Measurements from ENCODE around the gene PCDHGA8. TPM values are rescaled to one million over a fixed set of nuclear protein-coding genes. Genes with fewer than 3 reads are reported as not detected.
"Not testable (repeated sequence)": the region's sequence is repeated elsewhere in the genome, so short reads cannot be mapped to it uniquely, and the experiment has no call there.

PCDHGA8 gene
- total RNA-seq, 1 experiment from 2014 or later = 0.32 TPM

- not testable (repeated sequence) for H3K4me3 ChIP-seq; H3K27me3 ChIP-seq (replicated peaks); DNase-seq (ENCODE audit: low read depth in 1 of 2, low spot score in 2 of 2); H3K36me3 ChIP-seq; H3K27ac ChIP-seq; H3K4me1 ChIP-seq (replicated peaks)
- H3K9me3 ChIP-seq (replicated peaks) = peaks cover 14% of the 10 kb centered on the region
These were observed 15.5 kb downstream of the PCDHGA8 start, which contains the start of gene PCDHGB6 for GRCh38 chr5:141407790-141408505. Gene PCDHGB6, plus strand, starts transcription at chr5:141408021. Its CDS starts 182 bp downstream, at chr5:141408203.

GRCh38 chr5:141409598-141410306 lies 17.3 kb downstream of the PCDHGA8 start:
- no peak overlapping the region for H3K27ac ChIP-seq
- no peak for DNase-seq (ENCODE audit: low read depth in 1 of 2, low spot score in 2 of 2)
- H3K27me3 ChIP-seq (replicated peaks) = no peaks in the 10 kb centered on the region
- no peaks in the 10 kb centered on the region for H3K4me1 ChIP-seq (replicated peaks)
- H3K36me3 ChIP-seq = no peaks in the 10 kb centered on the region
- peaks cover 17% of the 10 kb centered on the region for H3K9me3 ChIP-seq (replicated peaks)
- no peak overlapping the region for H3K4me3 ChIP-seq

GRCh38 chr5:141411575-141411974 lies 19.1 kb downstream of the PCDHGA8 start:
- H3K27me3 ChIP-seq (replicated peaks) = no peaks in the 10 kb centered on the region
- peak in 1 of 2 experiments; percentile 9 for DNase-seq (ENCODE audit: low read depth in 1 of 2, low spot score in 2 of 2)
- no peak overlapping the region for H3K27ac ChIP-seq
- no peaks in the 10 kb centered on the region for H3K36me3 ChIP-seq
- no peak overlapping the region for H3K4me3 ChIP-seq
- peaks cover 17% of the 10 kb centered on the region for H3K9me3 ChIP-seq (replicated peaks)
- no peaks in the 10 kb centered on the region for H3K4me1 ChIP-seq (replicated peaks)

GRCh38 chr5:141412854-141413539 lies 20.6 kb downstream of the PCDHGA8 start, which contains the start of gene PCDHGA10:
Gene PCDHGA10, plus strand, starts transcription at chr5:141412987. Its CDS starts 189 bp downstream, at chr5:141413176.
- peak in 1 of 2 experiments; percentile 37 for DNase-seq (ENCODE audit: low read depth in 1 of 2, low spot score in 2 of 2)
- peaks cover 14% of the 10 kb centered on the region for H3K9me3 ChIP-seq (replicated peaks)
- no peak within 1 kb of the TSS for H3K27ac ChIP-seq
- H3K36me3 ChIP-seq = no peaks in the 10 kb centered on the region
- H3K4me3 ChIP-seq = 0 out of 2 replicates have a peak within 1 kb of the TSS, but pooled peaks have one; percentile 4
- H3K4me1 ChIP-seq (replicated peaks) = no peaks in the 10 kb centered on the region
- no peaks in the 10 kb centered on the region for H3K27me3 ChIP-seq (replicated peaks)

DNA sequence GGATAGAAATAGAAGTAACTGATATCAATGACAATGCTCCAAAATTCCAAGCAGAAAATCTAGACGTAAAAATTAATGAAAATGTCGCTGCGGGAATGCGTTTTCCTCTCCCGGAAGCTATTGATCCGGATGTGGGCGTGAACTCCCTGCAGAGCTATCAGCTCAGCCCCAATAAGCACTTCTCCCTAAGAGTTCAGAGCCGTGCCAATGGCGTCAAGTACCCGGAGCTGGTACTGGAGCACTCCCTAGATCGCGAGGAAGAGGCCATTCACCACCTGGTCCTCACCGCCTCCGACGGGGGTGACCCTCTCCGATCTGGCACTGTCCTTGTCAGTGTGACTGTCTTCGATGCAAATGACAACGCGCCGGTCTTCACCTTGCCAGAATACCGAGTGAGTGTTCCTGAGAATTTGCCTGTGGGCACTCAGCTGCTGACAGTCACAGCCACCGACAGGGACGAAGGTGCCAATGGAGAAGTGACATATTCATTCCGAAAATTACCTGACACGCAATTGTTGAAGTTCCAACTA lies 21.2 kb downstream of the PCDHGA8 start:
- no peak for DNase-seq (ENCODE audit: low read depth in 1 of 2, low spot score in 2 of 2)
- Histone ChIP-seq H3K27ac (no peak overlapping the region), H3K9me3 (replicated peaks) (peaks cover 20% of the 10 kb centered on the region), H3K27me3 (replicated peaks) (no peaks in the 10 kb centered on the region), H3K4me3 (no peak overlapping the region), H3K36me3 (no peaks in the 10 kb centered on the region), H3K4me1 (replicated peaks) (no peaks in the 10 kb centered on the region)

DNA sequence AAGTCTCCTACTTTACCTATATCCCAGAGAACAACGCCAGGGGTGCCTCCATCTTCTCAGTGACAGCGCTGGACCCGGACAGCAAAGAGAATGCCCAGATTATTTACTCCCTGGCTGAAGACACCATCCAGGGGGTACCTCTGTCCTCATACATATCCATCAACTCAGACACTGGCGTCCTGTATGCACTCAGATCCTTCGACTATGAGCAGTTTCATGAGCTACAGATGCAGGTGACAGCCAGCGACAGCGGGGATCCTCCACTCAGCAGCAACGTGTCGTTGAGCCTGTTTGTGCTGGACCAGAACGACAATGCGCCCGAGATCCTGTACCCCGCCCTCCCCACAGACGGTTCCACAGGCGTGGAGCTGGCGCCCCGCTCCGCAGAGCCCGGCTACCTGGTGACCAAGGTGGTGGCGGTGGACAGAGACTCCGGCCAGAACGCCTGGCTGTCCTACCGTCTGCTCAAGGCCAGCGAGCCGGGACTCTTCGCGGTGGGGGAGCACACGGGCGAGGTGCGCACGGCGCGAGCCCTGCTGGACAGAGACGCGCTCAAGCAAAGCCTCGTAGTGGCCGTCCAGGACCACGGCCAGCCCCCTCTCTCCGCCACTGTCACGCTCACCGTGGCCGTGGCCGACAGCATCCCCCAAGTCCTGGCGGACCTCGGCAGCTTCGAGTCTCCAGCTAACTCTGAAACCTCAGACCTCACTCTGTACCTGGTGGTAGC lies 22.3 kb downstream of the PCDHGA8 start:
- not testable (repeated sequence) for DNase-seq (ENCODE audit: low read depth in 1 of 2, low spot score in 2 of 2); H3K27ac ChIP-seq; H3K4me1 ChIP-seq (replicated peaks); H3K36me3 ChIP-seq; H3K4me3 ChIP-seq; H3K27me3 ChIP-seq (replicated peaks)
- H3K9me3 ChIP-seq (replicated peaks) = peaks cover 30% of the 10 kb centered on the region

GRCh38 chr5:141415275-141415618 lies 22.8 kb downstream of the PCDHGA8 start:
- H3K9me3 ChIP-seq (replicated peaks) = peaks cover 30% of the 10 kb centered on the region
- H3K4me1 ChIP-seq (replicated peaks); DNase-seq (ENCODE audit: low read depth in 1 of 2, low spot score in 2 of 2); H3K4me3 ChIP-seq; H3K27me3 ChIP-seq (replicated peaks); H3K36me3 ChIP-seq; H3K27ac ChIP-seq: not testable (repeated sequence)

DNA sequence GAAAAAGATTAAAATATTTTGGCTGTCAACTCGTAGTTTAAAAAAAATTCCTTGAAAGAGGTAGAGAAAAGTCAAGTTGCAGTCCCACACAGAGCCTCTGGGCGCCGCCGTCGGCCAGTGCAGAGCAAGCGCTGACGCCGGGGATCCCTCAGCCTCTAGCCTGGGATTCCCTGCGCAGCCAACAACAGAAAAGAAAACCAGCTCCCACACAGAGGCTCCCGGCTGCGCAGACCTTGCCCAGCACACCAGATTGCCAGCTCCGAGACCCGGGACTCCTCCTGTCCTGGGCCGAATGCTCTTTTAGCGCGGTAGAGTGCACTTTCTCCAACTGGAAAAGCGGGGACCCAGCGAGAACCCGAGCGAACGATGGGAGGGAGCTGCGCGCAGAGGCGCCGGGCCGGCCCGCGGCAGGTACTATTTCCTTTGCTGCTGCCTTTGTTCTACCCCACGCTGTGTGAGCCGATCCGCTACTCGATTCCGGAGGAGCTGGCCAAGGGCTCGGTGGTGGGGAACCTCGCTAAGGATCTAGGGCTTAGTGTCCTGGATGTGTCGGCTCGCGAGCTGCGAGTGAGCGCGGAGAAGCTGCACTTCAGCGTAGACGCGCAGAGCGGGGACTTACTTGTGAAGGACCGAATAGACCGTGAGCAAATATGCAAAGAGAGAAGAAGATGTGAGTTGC lies 25.2 kb downstream of the PCDHGA8 start, which contains the start of gene PCDHGB7:
TSS of gene PCDHGB7 (plus strand) at position 184 of the 679 bp plus-strand sequence. CDS start at position 367, 183 bp downstream.
- H3K36me3 ChIP-seq; H3K27me3 ChIP-seq (replicated peaks); H3K4me3 ChIP-seq; H3K4me1 ChIP-seq (replicated peaks); H3K27ac ChIP-seq: not testable (repeated sequence)
- DNase-seq (ENCODE audit: low read depth in 1 of 2, low spot score in 2 of 2) = peak; percentile 55 to 73
- peaks cover 41% of the 10 kb centered on the region for H3K9me3 ChIP-seq (replicated peaks)

- Histone ChIP-seq H3K27me3 (replicated peaks) (no peaks in the 10 kb centered on the region), H3K4me1 (replicated peaks) (no peaks in the 10 kb centered on the region), H3K4me3 (no peak overlapping the region), H3K9me3 (replicated peaks) (peaks cover 40% of the 10 kb centered on the region), H3K36me3 (no peaks in the 10 kb centered on the region; the same call in 1 of the 2 replicates), H3K27ac (no peak overlapping the region)
- no peak for DNase-seq (ENCODE audit: low read depth in 1 of 2, low spot score in 2 of 2)
These were observed 26.8 kb downstream of the PCDHGA8 start for GRCh38 chr5:141419074-141419880.

GRCh38 chr5:141420855-141421488 lies 28.5 kb downstream of the PCDHGA8 start, which contains the start of gene PCDHGA11:
Gene PCDHGA11, plus strand, starts transcription at chr5:141421051. Its CDS starts 177 bp downstream, at chr5:141421228.
- Histone ChIP-seq H3K4me3 (no peak within 1 kb of the TSS), H3K27me3 (replicated peaks) (no peaks in the 10 kb centered on the region), H3K4me1 (replicated peaks) (no peaks in the 10 kb centered on the region), H3K36me3 (no peaks in the 10 kb centered on the region; the same call in 1 of the 2 replicates), H3K27ac (no peak within 1 kb of the TSS), H3K9me3 (replicated peaks) (peaks cover 40% of the 10 kb centered on the region)
- DNase-seq (ENCODE audit: low read depth in 1 of 2, low spot score in 2 of 2) = no peak

DNA sequence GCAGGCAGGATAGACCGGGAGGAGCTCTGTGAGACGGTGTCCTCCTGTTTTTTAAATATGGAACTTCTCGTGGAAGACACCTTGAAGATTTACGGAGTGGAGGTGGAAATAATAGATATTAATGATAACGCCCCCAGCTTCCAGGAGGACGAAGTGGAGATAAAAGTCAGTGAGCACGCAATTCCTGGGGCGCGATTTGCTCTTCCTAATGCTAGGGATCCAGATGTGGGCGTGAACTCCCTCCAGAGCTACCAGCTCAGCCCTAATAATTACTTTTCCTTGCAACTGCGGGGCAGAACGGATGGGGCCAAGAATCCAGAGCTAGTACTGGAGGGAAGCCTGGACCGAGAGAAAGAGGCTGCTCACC lies 29.0 kb downstream of the PCDHGA8 start:
- no peak overlapping the region for H3K4me3 ChIP-seq
- H3K9me3 ChIP-seq (replicated peaks) = peaks cover 40% of the 10 kb centered on the region
- no peaks in the 10 kb centered on the region for H3K4me1 ChIP-seq (replicated peaks)
- no peak for DNase-seq (ENCODE audit: low read depth in 1 of 2, low spot score in 2 of 2)
- no peaks in the 10 kb centered on the region; the same call in 1 of the 2 replicates for H3K36me3 ChIP-seq
- no peak overlapping the region for H3K27ac ChIP-seq
- H3K27me3 ChIP-seq (replicated peaks) = no peaks in the 10 kb centered on the region
